PC-9 (cell line): ENCODE results near the gene VGLL4. TPM values are rescaled to one million over a fixed set of nuclear protein-coding genes. Genes with fewer than 3 reads are reported as not detected.

Experiments
- BruUV-seq: library from RNA; stranded (reverse); fragments of 400-500 nt; replicated peaks from 2 replicates; lab custom pipeline; 2021; lab: Mats Ljungman, UMichigan
- CTCF ChIA-PET: fragments of 300-600 bp; sonication (Branson Sonifier 250); formaldehyde crosslinking; loops from one replicate; lab custom pipeline; 2022; ENCODE audit warnings: antibody characterized with exemption; lab: Charles Lee
- POLR2A ChIA-PET: fragments of 300-600 bp; sonication (Branson Sonifier 250); formaldehyde crosslinking; loops from one replicate; lab custom pipeline; 2022; ENCODE audit warnings: antibody characterized with exemption; ENCODE audit not compliant: unreplicated experiment; lab: Charles Lee
- DNase-seq, 2 experiments: peaks; one replicate each; pipeline versions ENCODE4 v3.0.0 to v3.0.0-alpha.2; 2015 to 2022; ENCODE audit warnings: mixed read lengths in 1 of 2
- H2AFZ ChIP-seq: fragments of 200-600 bp; sonication (generic); 2 replicates; pipeline ENCODE4 v1.8.1; 2017; ENCODE audit warnings: antibody characterized with exemption
- H3F3A ChIP-seq: fragments of 200-600 bp; sonication (generic); 2 replicates; pipeline ENCODE4 v1.8.1; 2017; ENCODE audit warnings: antibody characterized with exemption, mild to moderate bottlenecking, low read depth; ENCODE audit not compliant: insufficient read depth
- H3K27ac ChIP-seq: fragments of 200-600 bp; sonication (generic); 2 replicates; pipeline ENCODE4 v1.6.1; 2016; ENCODE audit warnings: mixed run types
- H3K27me3 ChIP-seq: fragments of 200-600 bp; sonication (generic); 2 replicates; pipeline ENCODE4 v1.6.1; 2016; ENCODE audit warnings: low read depth, mixed run types; ENCODE audit not compliant: insufficient read depth
- H3K36me3 ChIP-seq: fragments of 200-600 bp; sonication (generic); 2 replicates; pipeline ENCODE4 v1.6.1; 2016; ENCODE audit warnings: low read depth, mixed run types
- H3K4me1 ChIP-seq: fragments of 200-600 bp; sonication (generic); replicated peaks from 2 replicates; pipeline ENCODE4 v1.6.1; 2016; ENCODE audit warnings: mixed run types; ENCODE audit not compliant: insufficient read depth
- H3K4me2 ChIP-seq: fragments of 200-600 bp; sonication (generic); 2 replicates; pipeline ENCODE4 v1.6.1; 2017; ENCODE audit warnings: mixed run types
- H3K4me3 ChIP-seq: fragments of 200-600 bp; sonication (generic); 2 replicates; pipeline ENCODE4 v1.6.1; 2016; ENCODE audit warnings: mixed run types
- H3K79me2 ChIP-seq: fragments of 200-600 bp; sonication (generic); 2 replicates; pipeline ENCODE4 v1.6.1; 2017; ENCODE audit warnings: low read depth, mixed run types
- H3K9me2 ChIP-seq: fragments of 200-600 bp; sonication (generic); 2 replicates; pipeline ENCODE4 v1.8.1; 2017; ENCODE audit warnings: mild to moderate bottlenecking; ENCODE audit not compliant: insufficient read depth
- H3K9me3 ChIP-seq: fragments of 200-600 bp; sonication (generic); 2 replicates; pipeline ENCODE4 v1.8.1; 2016; ENCODE audit warnings: low read depth; ENCODE audit not compliant: insufficient read depth
- H4K20me1 ChIP-seq: fragments of 200-600 bp; sonication (generic); 2 replicates; pipeline ENCODE4 v1.8.1; 2017; ENCODE audit not compliant: insufficient read depth
- CTCF ChIP-seq: fragments of 200-600 bp; sonication (generic); conservative IDR thresholded peaks from 2 replicates; pipeline ENCODE4 v1.6.1; 2017; ENCODE audit warnings: mixed run types, antibody characterized with exemption, mild to moderate bottlenecking, moderate library complexity
- EZH2 ChIP-seq: fragments of 200-600 bp; sonication (generic); IDR thresholded peaks from 2 replicates; pipeline ENCODE4 v1.8.0; 2017; ENCODE audit warnings: antibody characterized with exemption, low read depth
- intact Hi-C: fragments of 100-400 bp; cut with micrococcal nuclease; formaldehyde crosslinking; loops from one replicate; pipeline ENCODE4 v1.10.0; 2022; ENCODE audit not compliant: unreplicated experiment
- total RNA-seq: library from RNA; stranded (reverse); gene quantifications from 2 replicates; pipeline ENCODE4 v1.2.3, GENCODE V29; 2021

VGLL4 gene
- total RNA-seq, 1 experiment from 2014 or later: 42.2 TPM

- Histone ChIP-seq H3K4me1 (no peaks in the 10 kb centered on the region), H2AFZ (no peak overlapping the region), H3K27ac (no peak overlapping the region), H3K79me2 (peaks cover 52% of the 10 kb centered on the region; the same call in 1 of the 2 replicates), H3F3A (peaks cover 3% of the 10 kb centered on the region; the same call in 1 of the 2 replicates), H3K9me2 (no peaks in the 10 kb centered on the region), H3K27me3 (no peaks in the 10 kb centered on the region), H3K4me3 (no peak overlapping the region), H3K4me2 (no peak overlapping the region), H3K9me3 (no peaks in the 10 kb centered on the region), H3K36me3 (no peaks in the 10 kb centered on the region), H4K20me1 (peaks cover 44% of the 10 kb centered on the region)
- no TSS peak for BruUV-seq
- CTCF ChIA-PET: no interaction called here
- DNase-seq: no peak
- TF ChIP-seq CTCF (no peak), EZH2 (no peak)
- POLR2A ChIA-PET: no interaction called here
- intact Hi-C loops: loop anchor here (5.0 kb wide), 1 partner anchor 592 kb away; no protein-coding TSS in a partner anchor
Observed at GRCh38 chr3:11654166-11654565, 10.5 kb upstream of the VGLL4 start.

GRCh38 chr3:11653298-11654055, 9.8 kb upstream of the VGLL4 start:
- H3K9me2 ChIP-seq: no peaks in the 10 kb centered on the region
- peaks cover 42% of the 10 kb centered on the region for H4K20me1 ChIP-seq
- no peaks in the 10 kb centered on the region for H3K36me3 ChIP-seq
- H3K4me2 ChIP-seq: no peak overlapping the region
- H3K4me1 ChIP-seq: no peaks in the 10 kb centered on the region
- no peak overlapping the region for H2AFZ ChIP-seq
- no TSS peak for BruUV-seq
- no peak overlapping the region for H3K27ac ChIP-seq
- H3K4me3 ChIP-seq: no peak overlapping the region
- ChIA-PET CTCF (no interaction called here), POLR2A (no interaction called here)
- intact Hi-C loops: loop anchor here (2.0 to 5.0 kb wide), 2 partner anchors 275 to 591 kb away; no protein-coding TSS in a partner anchor
- H3K79me2 ChIP-seq: peaks cover 48% of the 10 kb centered on the region; the same call in 1 of the 2 replicates
- no peaks in the 10 kb centered on the region for H3K9me3 ChIP-seq
- TF ChIP-seq EZH2: no peak
- TF ChIP-seq CTCF: no peak
- peaks cover 6% of the 10 kb centered on the region; the same call in 1 of the 2 replicates for H3F3A ChIP-seq
- H3K27me3 ChIP-seq: no peaks in the 10 kb centered on the region
- no peak for DNase-seq

- H3K4me2 ChIP-seq: no peak overlapping the region
- H3K4me3 ChIP-seq: no peak overlapping the region
- H3K36me3 ChIP-seq: no peaks in the 10 kb centered on the region
- peaks cover 15% of the 10 kb centered on the region; the same call in 1 of the 2 replicates for H3F3A ChIP-seq
- POLR2A ChIA-PET: interaction anchor here (0.7 kb wide), 2 partner anchors 15 to 31 kb away, joined by 4 to 9 read pairs; no protein-coding TSS in a partner anchor
- intact Hi-C loops: loop anchor here (2.0 to 5.0 kb wide), 2 partner anchors 273 to 590 kb away; no protein-coding TSS in a partner anchor
- H3K9me2 ChIP-seq: no peaks in the 10 kb centered on the region
- CTCF ChIA-PET: interaction anchor here (0.7 to 1.8 kb wide), 2 partner anchors 48 to 273 kb away, joined by 4 to 9 read pairs; no protein-coding TSS in a partner anchor
- H3K27ac ChIP-seq: no peak overlapping the region
- peaks cover 50% of the 10 kb centered on the region for H3K79me2 ChIP-seq
- H3K27me3 ChIP-seq: no peaks in the 10 kb centered on the region
- no peaks in the 10 kb centered on the region for H3K4me1 ChIP-seq
- no peak overlapping the region for H2AFZ ChIP-seq
- TF ChIP-seq EZH2 (no peak), CTCF (peak; percentile 80)
- H4K20me1 ChIP-seq: peaks cover 36% of the 10 kb centered on the region
- H3K9me3 ChIP-seq: no peaks in the 10 kb centered on the region
- no peak for DNase-seq
- no TSS peak for BruUV-seq
Observed at GRCh38 chr3:11651900-11652299, 8.2 kb upstream of the VGLL4 start.
